Esophagus squamous epithelium (tissue), 4 donors: ENCODE measurements around the gene KRI1.

Experiments
- CTCF ChIP-seq, 6 experiments: fragments of 450-650 bp in 4 of 6; fragments of 200-600 bp in 2 of 6; sonication (generic) in 2 of 6; IDR thresholded peaks; one replicate each; pipeline ENCODE4 v1.5.1; 2016 to 2019; ENCODE audit warnings: antibody characterized with exemption in 6 of 6, mild to moderate bottlenecking in 4 of 6, moderate library complexity in 4 of 6
- POLR2A ChIP-seq, 4 donors: fragments of 450-650 bp; IDR thresholded peaks; one replicate each; pipeline ENCODE4 v1.6.1; 2017; ENCODE audit warnings: antibody characterized with exemption in 4 of 4, mild to moderate bottlenecking in 4 of 4, moderate library complexity in 3 of 4

- TF ChIP-seq CTCF (IDR thresholded peaks at IDR 0.05): no peak
- TF ChIP-seq POLR2A (IDR thresholded peaks at IDR 0.05): peak in 2 of 4 donors; percentile 30 to 69
Observed at GRCh38 chr19:10602330-10603083, 36.7 kb upstream of the KRI1 start.
